HG03571 (cell line): ENCODE results near the gene F11R.
"Not testable (repeated sequence)": the region's sequence is repeated elsewhere in the genome, so short reads cannot be mapped to it uniquely, and the experiment has no call there.

Experiments
- ATAC-seq: cut with Tn5 transposase; IDR thresholded peaks from one replicate; pipeline ENCODE4 v1.9.1; 2021; ENCODE audit not compliant: unreplicated experiment

The F11R gene

GRCh38 chr1:160978510-160978927, 42.4 kb downstream of the F11R start:
- no peak for ATAC-seq

GRCh38 chr1:160975026-160975425, 45.9 kb downstream of the F11R start:
- no peak for ATAC-seq

- ATAC-seq = no peak
Measured at GRCh38 chr1:160973491-160973890, 47.5 kb downstream of the F11R start.

GRCh38 chr1:160972939-160973338, 48.0 kb downstream of the F11R start:
- ATAC-seq = no peak

- ATAC-seq = no peak
Measured at GRCh38 chr1:160971618-160972056, 49.3 kb downstream of the F11R start.

GRCh38 chr1:160963521-160963920, 57.4 kb downstream of the F11R start:
- no peak for ATAC-seq

- no peak for ATAC-seq
Measured at GRCh38 chr1:160961419-160961818, 59.5 kb downstream of the F11R start.

- ATAC-seq = no peak
Measured at GRCh38 chr1:160956966-160957365, 64.0 kb downstream of the F11R start.

GRCh38 chr1:160954158-160955104, 66.5 kb downstream of the F11R start, which contains the start of gene ITLN2:
ITLN2 (minus strand) TSS chr1:160954809; CDS start chr1:160954741, 68 bp downstream.
- ATAC-seq = no peak

GRCh38 chr1:160953030-160953429, 67.9 kb downstream of the F11R start:
- ATAC-seq = no peak

- no peak for ATAC-seq
Measured at GRCh38 chr1:160952129-160952510, 68.8 kb downstream of the F11R start.

- no peak for ATAC-seq
Measured at GRCh38 chr1:160951443-160952128, 69.4 kb downstream of the F11R start.

- ATAC-seq = no peak
Measured at GRCh38 chr1:160950657-160951056, 70.3 kb downstream of the F11R start.

- no peak for ATAC-seq
Measured at GRCh38 chr1:160949881-160950280, 71.1 kb downstream of the F11R start.

- ATAC-seq = not testable (repeated sequence)
Measured at GRCh38 chr1:160949216-160949880, 71.6 kb downstream of the F11R start.

- ATAC-seq = not testable (repeated sequence)
Measured at GRCh38 chr1:160947174-160947759, 73.7 kb downstream of the F11R start.

GRCh38 chr1:160945881-160946280, 75.1 kb downstream of the F11R start:
- not testable (repeated sequence) for ATAC-seq
